Liver (tissue), 3 donors: ENCODE measurements around the gene GORASP2.

Experiments
- EGR1 ChIP-seq, 2 donors: IDR thresholded peaks; 2 replicates each; pipeline ENCODE4 v1.6.1; 2016 to 2018; ENCODE audit warnings: antibody characterized with exemption in 2 of 2, low read depth in 2 of 2
- FOXA1 ChIP-seq: IDR thresholded peaks from 2 replicates; pipeline ENCODE4 v1.6.1; 2016; ENCODE audit warnings: antibody characterized with exemption
- HNF4A ChIP-seq, 2 donors: conservative IDR thresholded peaks; 2 replicates each; pipeline ENCODE4 v1.6.1; 2016; ENCODE audit warnings: antibody characterized with exemption in 2 of 2, mild to moderate bottlenecking in 2 of 2
- MAX ChIP-seq: IDR thresholded peaks from 2 replicates; pipeline ENCODE4 v1.6.1; 2016; ENCODE audit warnings: antibody characterized with exemption
- SP1 ChIP-seq: IDR thresholded peaks from 2 replicates; pipeline ENCODE4 v1.6.1; 2018; ENCODE audit warnings: antibody characterized with exemption, mild to moderate bottlenecking
- TAF1 ChIP-seq: conservative IDR thresholded peaks from 2 replicates; pipeline ENCODE4 v1.6.1; 2016; ENCODE audit warnings: antibody characterized with exemption, mild to moderate bottlenecking
- YY1 ChIP-seq: IDR thresholded peaks from 2 replicates; pipeline ENCODE4 v1.6.1; 2016; ENCODE audit warnings: antibody characterized with exemption, mild to moderate bottlenecking
- TF ChIP-seq, protein P1 (sequence below): fragments of 150-350 bp; IDR thresholded peaks from 2 replicates; pipeline ENCODE4 v1.5.1; 2017; ENCODE audit warnings: improper control_type of control experiment, low read depth, low read length; ENCODE audit not compliant: missing input control
- TF ChIP-seq, protein P2 (sequence below): IDR thresholded peaks from 2 replicates; pipeline ENCODE4 v1.6.1; 2016; ENCODE audit warnings: antibody characterized with exemption
- TF ChIP-seq, protein P3 (sequence below): IDR thresholded peaks from 2 replicates; pipeline ENCODE4 v1.6.1; 2016; ENCODE audit warnings: antibody characterized with exemption
- donor health status: healthy.
- donor health status: healthy.

- TF ChIP-seq, protein P1, sequence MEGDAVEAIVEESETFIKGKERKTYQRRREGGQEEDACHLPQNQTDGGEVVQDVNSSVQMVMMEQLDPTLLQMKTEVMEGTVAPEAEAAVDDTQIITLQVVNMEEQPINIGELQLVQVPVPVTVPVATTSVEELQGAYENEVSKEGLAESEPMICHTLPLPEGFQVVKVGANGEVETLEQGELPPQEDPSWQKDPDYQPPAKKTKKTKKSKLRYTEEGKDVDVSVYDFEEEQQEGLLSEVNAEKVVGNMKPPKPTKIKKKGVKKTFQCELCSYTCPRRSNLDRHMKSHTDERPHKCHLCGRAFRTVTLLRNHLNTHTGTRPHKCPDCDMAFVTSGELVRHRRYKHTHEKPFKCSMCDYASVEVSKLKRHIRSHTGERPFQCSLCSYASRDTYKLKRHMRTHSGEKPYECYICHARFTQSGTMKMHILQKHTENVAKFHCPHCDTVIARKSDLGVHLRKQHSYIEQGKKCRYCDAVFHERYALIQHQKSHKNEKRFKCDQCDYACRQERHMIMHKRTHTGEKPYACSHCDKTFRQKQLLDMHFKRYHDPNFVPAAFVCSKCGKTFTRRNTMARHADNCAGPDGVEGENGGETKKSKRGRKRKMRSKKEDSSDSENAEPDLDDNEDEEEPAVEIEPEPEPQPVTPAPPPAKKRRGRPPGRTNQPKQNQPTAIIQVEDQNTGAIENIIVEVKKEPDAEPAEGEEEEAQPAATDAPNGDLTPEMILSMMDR, result no peak
- TF ChIP-seq MAX, result no peak
- TF ChIP-seq EGR1 (IDR thresholded peaks at IDR 0.05; ENCODE audit: low read depth in 2 of 2), result no peak
- no peak for TF ChIP-seq FOXA1
- TF ChIP-seq SP1, result no peak
- TF ChIP-seq TAF1, result no peak
- TF ChIP-seq YY1, result no peak
- no peak for TF ChIP-seq HNF4A (conservative IDR thresholded peaks at IDR 0.05)
- TF ChIP-seq, protein P2, sequence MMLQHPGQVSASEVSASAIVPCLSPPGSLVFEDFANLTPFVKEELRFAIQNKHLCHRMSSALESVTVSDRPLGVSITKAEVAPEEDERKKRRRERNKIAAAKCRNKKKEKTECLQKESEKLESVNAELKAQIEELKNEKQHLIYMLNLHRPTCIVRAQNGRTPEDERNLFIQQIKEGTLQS, result no peak
- TF ChIP-seq, protein P3, sequence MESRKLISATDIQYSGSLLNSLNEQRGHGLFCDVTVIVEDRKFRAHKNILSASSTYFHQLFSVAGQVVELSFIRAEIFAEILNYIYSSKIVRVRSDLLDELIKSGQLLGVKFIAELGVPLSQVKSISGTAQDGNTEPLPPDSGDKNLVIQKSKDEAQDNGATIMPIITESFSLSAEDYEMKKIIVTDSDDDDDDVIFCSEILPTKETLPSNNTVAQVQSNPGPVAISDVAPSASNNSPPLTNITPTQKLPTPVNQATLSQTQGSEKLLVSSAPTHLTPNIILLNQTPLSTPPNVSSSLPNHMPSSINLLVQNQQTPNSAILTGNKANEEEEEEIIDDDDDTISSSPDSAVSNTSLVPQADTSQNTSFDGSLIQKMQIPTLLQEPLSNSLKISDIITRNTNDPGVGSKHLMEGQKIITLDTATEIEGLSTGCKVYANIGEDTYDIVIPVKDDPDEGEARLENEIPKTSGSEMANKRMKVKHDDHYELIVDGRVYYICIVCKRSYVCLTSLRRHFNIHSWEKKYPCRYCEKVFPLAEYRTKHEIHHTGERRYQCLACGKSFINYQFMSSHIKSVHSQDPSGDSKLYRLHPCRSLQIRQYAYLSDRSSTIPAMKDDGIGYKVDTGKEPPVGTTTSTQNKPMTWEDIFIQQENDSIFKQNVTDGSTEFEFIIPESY, result no peak
Observed at GRCh38 chr2:170963386-170963785, 34.3 kb downstream of the GORASP2 start.
